Measurements from ENCODE around the gene BEND6. TPM values are rescaled to one million over a fixed set of nuclear protein-coding genes. Genes with fewer than 3 reads are reported as not detected.
"Not testable (repeated sequence)": the region's sequence is repeated elsewhere in the genome, so short reads cannot be mapped to it uniquely, and the experiment has no call there.

BEND6 gene
- total RNA-seq, 1 donor from 2014 or later = 1.2 TPM

GRCh38 chr6:56995347-56995902 lies 40.5 kb downstream of the BEND6 start:
- Mint-ChIP-seq H3K36me3 (ENCODE audit: unreplicated experiment) (peaks cover 5% of the 10 kb centered on the region), H3K4me3 (ENCODE audit: unreplicated experiment) (no peak overlapping the region), H3K9me3 (ENCODE audit: unreplicated experiment) (peaks cover 5% of the 10 kb centered on the region), H3K4me1 (ENCODE audit: low read depth, unreplicated experiment) (no peaks in the 10 kb centered on the region), H3K27me3 (ENCODE audit: unreplicated experiment) (peaks cover 1% of the 10 kb centered on the region), H3K27ac (ENCODE audit: unreplicated experiment) (no peak overlapping the region)
- DNase-seq = no peak
- TF ChIP-seq, protein P1, sequence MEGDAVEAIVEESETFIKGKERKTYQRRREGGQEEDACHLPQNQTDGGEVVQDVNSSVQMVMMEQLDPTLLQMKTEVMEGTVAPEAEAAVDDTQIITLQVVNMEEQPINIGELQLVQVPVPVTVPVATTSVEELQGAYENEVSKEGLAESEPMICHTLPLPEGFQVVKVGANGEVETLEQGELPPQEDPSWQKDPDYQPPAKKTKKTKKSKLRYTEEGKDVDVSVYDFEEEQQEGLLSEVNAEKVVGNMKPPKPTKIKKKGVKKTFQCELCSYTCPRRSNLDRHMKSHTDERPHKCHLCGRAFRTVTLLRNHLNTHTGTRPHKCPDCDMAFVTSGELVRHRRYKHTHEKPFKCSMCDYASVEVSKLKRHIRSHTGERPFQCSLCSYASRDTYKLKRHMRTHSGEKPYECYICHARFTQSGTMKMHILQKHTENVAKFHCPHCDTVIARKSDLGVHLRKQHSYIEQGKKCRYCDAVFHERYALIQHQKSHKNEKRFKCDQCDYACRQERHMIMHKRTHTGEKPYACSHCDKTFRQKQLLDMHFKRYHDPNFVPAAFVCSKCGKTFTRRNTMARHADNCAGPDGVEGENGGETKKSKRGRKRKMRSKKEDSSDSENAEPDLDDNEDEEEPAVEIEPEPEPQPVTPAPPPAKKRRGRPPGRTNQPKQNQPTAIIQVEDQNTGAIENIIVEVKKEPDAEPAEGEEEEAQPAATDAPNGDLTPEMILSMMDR (IDR thresholded peaks at IDR 0.05; ENCODE audit: partially characterized antibody, unreplicated experiment) = no peak

GRCh38 chr6:56996401-56996800 lies 41.5 kb downstream of the BEND6 start:
- peaks cover 1% of the 10 kb centered on the region for H3K27me3 Mint-ChIP-seq (ENCODE audit: unreplicated experiment)

GRCh38 chr6:56999049-56999448 lies 44.1 kb downstream of the BEND6 start:
- TF ChIP-seq, protein P1 (IDR thresholded peaks at IDR 0.05; ENCODE audit: partially characterized antibody, unreplicated experiment) = no peak
- H3K4me3 Mint-ChIP-seq (ENCODE audit: unreplicated experiment) = no peak overlapping the region
- DNase-seq = no peak
- H3K36me3 Mint-ChIP-seq (ENCODE audit: unreplicated experiment) = peaks cover 5% of the 10 kb centered on the region
- H3K4me1 Mint-ChIP-seq (ENCODE audit: low read depth, unreplicated experiment) = no peaks in the 10 kb centered on the region
- peaks cover 1% of the 10 kb centered on the region for H3K27me3 Mint-ChIP-seq (ENCODE audit: unreplicated experiment)
- no peak overlapping the region for H3K27ac Mint-ChIP-seq (ENCODE audit: unreplicated experiment)
- H3K9me3 Mint-ChIP-seq (ENCODE audit: unreplicated experiment) = peaks cover 5% of the 10 kb centered on the region

More at GRCh38 chr6:56996401-56996800, 41.5 kb downstream of the BEND6 start:
- Mint-ChIP-seq H3K4me1 (ENCODE audit: low read depth, unreplicated experiment) (no peaks in the 10 kb centered on the region), H3K27ac (ENCODE audit: unreplicated experiment) (no peak overlapping the region), H3K4me3 (ENCODE audit: unreplicated experiment) (no peak overlapping the region), H3K36me3 (ENCODE audit: unreplicated experiment) (peaks cover 5% of the 10 kb centered on the region), H3K9me3 (ENCODE audit: unreplicated experiment) (peaks cover 5% of the 10 kb centered on the region)
- DNase-seq = no peak
- TF ChIP-seq, protein P1 (IDR thresholded peaks at IDR 0.05; ENCODE audit: partially characterized antibody, unreplicated experiment) = no peak

DNA sequence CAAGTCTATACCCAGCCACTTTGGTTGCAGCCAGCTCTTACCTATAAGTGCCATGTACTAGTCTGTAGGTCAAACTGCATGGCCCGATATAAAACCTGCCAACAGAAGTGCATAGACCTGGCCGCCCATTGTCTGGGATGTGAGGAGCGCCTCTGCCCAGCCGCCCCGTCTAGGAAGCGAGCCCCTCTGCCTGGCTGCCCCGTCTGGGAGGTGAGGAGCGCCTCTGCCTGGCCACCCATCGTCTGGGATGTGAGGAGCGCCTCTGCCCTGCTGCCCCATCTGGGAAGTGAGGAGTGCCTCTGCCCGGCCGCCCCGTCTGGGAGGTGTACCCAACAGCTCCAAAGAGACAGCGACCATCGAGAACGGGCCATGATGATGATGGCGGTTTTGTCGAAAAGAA lies 44.8 kb downstream of the BEND6 start:
- not testable (repeated sequence) for DNase-seq; H3K4me1 Mint-ChIP-seq (ENCODE audit: low read depth, unreplicated experiment); H3K27ac Mint-ChIP-seq (ENCODE audit: unreplicated experiment); H3K4me3 Mint-ChIP-seq (ENCODE audit: unreplicated experiment); H3K9me3 Mint-ChIP-seq (ENCODE audit: unreplicated experiment); H3K36me3 Mint-ChIP-seq (ENCODE audit: unreplicated experiment); H3K27me3 Mint-ChIP-seq (ENCODE audit: unreplicated experiment)

- Mint-ChIP-seq H3K4me3 (ENCODE audit: unreplicated experiment) (no peak overlapping the region), H3K36me3 (ENCODE audit: unreplicated experiment) (peaks cover 5% of the 10 kb centered on the region), H3K4me1 (ENCODE audit: low read depth, unreplicated experiment) (no peaks in the 10 kb centered on the region), H3K27ac (ENCODE audit: unreplicated experiment) (no peak overlapping the region), H3K9me3 (ENCODE audit: unreplicated experiment) (peaks cover 5% of the 10 kb centered on the region), H3K27me3 (ENCODE audit: unreplicated experiment) (peaks cover 1% of the 10 kb centered on the region)
- TF ChIP-seq, protein P1 (IDR thresholded peaks at IDR 0.05; ENCODE audit: partially characterized antibody, unreplicated experiment) = no peak
- no peak for DNase-seq
Observed at GRCh38 chr6:57002197-57002596, 47.3 kb downstream of the BEND6 start.
